H9 (cell line): ENCODE results near the gene RAI14. TPM values are rescaled to one million over a fixed set of nuclear protein-coding genes. Genes with fewer than 3 reads are reported as not detected.

Experiments used
- DNase-seq: peaks from one replicate; pipeline ENCODE4 v3.0.0-alpha.2; 2017
- H2AFZ ChIP-seq: one replicate; pipeline ENCODE4 v1.6.1; 2013; ENCODE audit warnings: mild to moderate bottlenecking, low read length, control low read depth, moderate library complexity
- H2AK5ac ChIP-seq: 2 replicates; pipeline ENCODE4 v1.6.1; 2013; ENCODE audit warnings: low read length, control low read depth, mixed read lengths; ENCODE audit not compliant: insufficient read length
- H2BK120ac ChIP-seq: one replicate; pipeline ENCODE4 v1.6.1; 2013; ENCODE audit warnings: low read depth, mild to moderate bottlenecking, low read length, control low read depth, inconsistent platforms; ENCODE audit not compliant: poor library complexity, severe bottlenecking
- H2BK12ac ChIP-seq: 2 replicates; pipeline ENCODE4 v1.6.1; 2013; ENCODE audit warnings: low read length, control low read depth, mixed read lengths, low read depth; ENCODE audit not compliant: insufficient read length
- H2BK15ac ChIP-seq: 2 replicates; pipeline ENCODE4 v1.6.1; 2013; ENCODE audit warnings: low read depth, low read length, control low read depth
- H2BK20ac ChIP-seq: one replicate; pipeline ENCODE4 v1.6.1; 2013; ENCODE audit warnings: low read depth, mild to moderate bottlenecking, low read length, control low read depth, inconsistent platforms; ENCODE audit not compliant: poor library complexity, severe bottlenecking
- H2BK5ac ChIP-seq: 2 replicates; pipeline ENCODE4 v1.6.1; 2013; ENCODE audit warnings: low read length, control low read depth, mixed read lengths; ENCODE audit not compliant: insufficient read length
- H3K14ac ChIP-seq: 2 replicates; pipeline ENCODE4 v1.6.1; 2013; ENCODE audit warnings: low read length, control low read depth; ENCODE audit not compliant: insufficient read depth
- H3K18ac ChIP-seq: 2 replicates; pipeline ENCODE4 v1.6.1; 2013; ENCODE audit warnings: low read depth, mild to moderate bottlenecking, mixed read lengths, low read length, control low read depth; ENCODE audit not compliant: insufficient read length
- H3K23ac ChIP-seq: 2 replicates; pipeline ENCODE4 v1.6.1; 2013; ENCODE audit warnings: low read length, control low read depth, mixed read lengths, low read depth; ENCODE audit not compliant: insufficient read length
- H3K23me2 ChIP-seq: 2 replicates; pipeline ENCODE4 v1.6.1; 2013; ENCODE audit warnings: low read depth, mild to moderate bottlenecking, mixed read lengths, low read length, control low read depth; ENCODE audit not compliant: insufficient read length, poor library complexity, severe bottlenecking
- H3K27ac ChIP-seq: 2 replicates; pipeline ENCODE4 v1.5.1; 2013; ENCODE audit warnings: low read length, control low read depth, mixed read lengths, low read depth; ENCODE audit not compliant: insufficient read length
- H3K27me3 ChIP-seq: 2 replicates; pipeline ENCODE4 v1.6.1; 2013; ENCODE audit warnings: low read length, control low read depth, inconsistent platforms; ENCODE audit not compliant: insufficient read depth
- H3K4ac ChIP-seq: 2 replicates; pipeline ENCODE4 v1.6.1; 2013; ENCODE audit warnings: low read depth, mild to moderate bottlenecking, control low read depth, inconsistent platforms, low read length, moderate library complexity
- H3K4me1 ChIP-seq: 2 replicates; pipeline ENCODE4 v1.6.1; 2013; ENCODE audit warnings: low read length, control low read depth, inconsistent platforms; ENCODE audit not compliant: insufficient read depth
- H3K4me2 ChIP-seq: 2 replicates; pipeline ENCODE4 v1.6.1; 2013; ENCODE audit warnings: low read length, control low read depth, mixed read lengths; ENCODE audit not compliant: insufficient read length, insufficient read depth
- H3K56ac ChIP-seq: 2 replicates; pipeline ENCODE4 v1.6.1; 2013; ENCODE audit warnings: low read depth, mild to moderate bottlenecking, mixed read lengths, low read length, control low read depth; ENCODE audit not compliant: insufficient read length
- H3K79me1 ChIP-seq: 2 replicates; pipeline ENCODE4 v1.6.1; 2013; ENCODE audit warnings: low read depth, mild to moderate bottlenecking, moderate library complexity, low read length, control low read depth, inconsistent platforms; ENCODE audit not compliant: insufficient read depth, poor library complexity, severe bottlenecking
- H3K79me2 ChIP-seq: 2 replicates; pipeline ENCODE4 v1.6.1; 2013; ENCODE audit warnings: low read length, control low read depth, inconsistent platforms; ENCODE audit not compliant: insufficient read depth
- H3K9ac ChIP-seq: 2 replicates; pipeline ENCODE4 v1.6.1; 2013; ENCODE audit warnings: low read length, control low read depth, mixed read lengths; ENCODE audit not compliant: insufficient read length; ENCODE audit errors: extremely low read depth
- H3K9me3 ChIP-seq: one replicate; pipeline ENCODE4 v1.6.1; 2013; ENCODE audit warnings: low read depth, low read length, inconsistent platforms; ENCODE audit not compliant: control insufficient read depth
- H3T11ph ChIP-seq: one replicate; pipeline ENCODE4 v1.6.1; 2013; ENCODE audit warnings: mild to moderate bottlenecking, low read length, control low read depth, inconsistent platforms
- H4K20me1 ChIP-seq: one replicate; pipeline ENCODE4 v1.6.1; 2013; ENCODE audit not compliant: control insufficient read depth, insufficient read length, insufficient read depth
- H4K5ac ChIP-seq: 2 replicates; pipeline ENCODE4 v1.6.1; 2013; ENCODE audit warnings: low read depth, mild to moderate bottlenecking, mixed read lengths, low read length, control low read depth; ENCODE audit not compliant: insufficient read length
- H4K8ac ChIP-seq: replicated peaks from 2 replicates; pipeline ENCODE4 v1.6.1; 2013; ENCODE audit warnings: low read length, control low read depth, mixed read lengths, low read depth; ENCODE audit not compliant: insufficient read length
- H4K91ac ChIP-seq: 2 replicates; pipeline ENCODE4 v1.6.1; 2013; ENCODE audit warnings: low read depth, mild to moderate bottlenecking, moderate library complexity, mixed read lengths, low read length, control low read depth; ENCODE audit not compliant: insufficient read length
- H3K27ac Mint-ChIP-seq, 3 experiments: 2 replicates in 2 of 3; 3 replicates in 1 of 3; pipeline ENCODE4 v1.8.0; 2020 to 2021; ENCODE audit warnings: mixed read lengths in 3 of 3, mild to moderate bottlenecking in 1 of 3, moderate library complexity in 1 of 3
- H3K27me3 Mint-ChIP-seq: 2 replicates; pipeline ENCODE4 v1.8.0; 2021; ENCODE audit warnings: low read depth, mild to moderate bottlenecking, moderate library complexity, mixed read lengths
- H3K36me3 Mint-ChIP-seq, 3 experiments: 2 replicates in 2 of 3; 3 replicates in 1 of 3; pipeline ENCODE4 v1.8.0; 2020 to 2021; ENCODE audit warnings: low read depth in 3 of 3, mixed read lengths in 3 of 3; ENCODE audit not compliant: insufficient read depth in 1 of 3
- H3K4me1 Mint-ChIP-seq, 2 experiments: 2 replicates each; pipeline ENCODE4 v1.8.0; 2020; ENCODE audit warnings: mixed read lengths in 2 of 2
- H3K4me3 Mint-ChIP-seq, 2 experiments: 2 replicates in 1 of 2; 3 replicates in 1 of 2; pipeline ENCODE4 v1.8.0; 2020 to 2021; ENCODE audit warnings: mild to moderate bottlenecking in 2 of 2, mixed read lengths in 2 of 2, moderate library complexity in 1 of 2
- H3K9me3 Mint-ChIP-seq, 2 experiments: 2 replicates in 1 of 2; 3 replicates in 1 of 2; pipeline ENCODE4 v1.8.0; 2020; ENCODE audit warnings: mild to moderate bottlenecking in 2 of 2, mixed read lengths in 2 of 2, moderate library complexity in 1 of 2
- WGBS: extraction: QIAGEN DNeasy Blood & Tissue Kit; methylation state at CpG from one replicate; pipeline ENCODE4 v1.1.7; 2013; ENCODE audit warnings: missing lambda C conversion rate, low lambda C conversion rate, mixed read lengths; ENCODE audit not compliant: insufficient read length; ENCODE audit errors: extremely low coverage; 5-methylcytosine and 5-hydroxymethylcytosine counted together
- total RNA-seq: library from RNA; stranded (reverse); gene quantifications from 2 replicates; pipeline ENCODE4 v1.2.1, GENCODE V29; 2021
- TF ChIP-seq, protein P1 (sequence below): fragments of 200-600 bp; sonication (generic); conservative IDR thresholded peaks from 3 replicates; pipeline ENCODE4 v1.8.0; 2021; ENCODE audit warnings: antibody characterized with exemption, mild to moderate bottlenecking

The RAI14 gene
- total RNA-seq, 1 experiment from 2014 or later, result 127 TPM

DNA sequence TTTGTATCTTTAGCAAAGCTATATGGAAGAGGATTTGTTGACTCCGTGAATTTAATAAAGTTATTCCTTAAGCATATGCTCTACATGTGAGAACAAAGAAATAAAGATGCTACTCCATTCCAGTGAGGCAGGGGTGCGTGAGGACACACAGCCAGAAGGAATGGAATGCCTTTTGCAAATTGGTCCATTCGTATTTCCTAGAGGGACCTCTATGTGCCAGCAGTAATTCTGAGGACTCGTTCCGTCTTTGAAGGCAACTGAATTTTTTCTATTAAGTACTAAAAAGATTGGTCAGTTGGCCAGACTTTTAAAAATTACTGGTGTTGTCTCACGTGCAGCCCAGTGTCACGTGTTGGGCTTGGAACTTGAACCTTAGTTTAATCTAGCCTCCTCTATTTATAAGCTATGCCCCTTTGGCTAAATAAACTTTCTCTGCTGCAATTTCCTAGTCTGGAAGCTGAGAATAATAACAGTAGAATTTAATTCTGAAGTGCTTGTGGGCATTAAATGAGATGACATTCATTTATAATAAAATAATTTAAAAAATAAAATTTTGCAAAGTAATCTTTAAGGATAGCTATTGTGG, 13.9 kb downstream of the RAI14 start:
- H3K9ac ChIP-seq, result no peak overlapping the region
- Mint-ChIP-seq H3K4me3 (no peak overlapping the region), H3K36me3 (peaks cover under 1 to 13% (median 3%) of the 10 kb centered on the region in 3 experiments; a peak in 4 of 7 replicates), H3K9me3 (no peaks in the 10 kb centered on the region), H3K27ac (no peak overlapping the region), H3K27me3 (no peaks in the 10 kb centered on the region), H3K4me1 (peaks cover 47 to 52% of the 10 kb centered on the region in 2 experiments)
- H3K9me3 ChIP-seq, result no peaks in the 10 kb centered on the region
- no peak overlapping the region for H2BK5ac ChIP-seq
- H3K27ac ChIP-seq, result no peak overlapping the region
- H3K4me2 ChIP-seq, result no peak overlapping the region
- DNase-seq, result no peak
- peaks cover 15% of the 10 kb centered on the region for H3K79me1 ChIP-seq
- no peak overlapping the region for H4K91ac ChIP-seq
- no peaks in the 10 kb centered on the region for H3K23me2 ChIP-seq
- no peak overlapping the region for H3K56ac ChIP-seq
- WGBS, result no CpG with 5 or more reads among the region's 7 CpGs
- peaks cover 20% of the 10 kb centered on the region for H3K4me1 ChIP-seq
- no peak overlapping the region for H3K14ac ChIP-seq
- TF ChIP-seq, protein P1, sequence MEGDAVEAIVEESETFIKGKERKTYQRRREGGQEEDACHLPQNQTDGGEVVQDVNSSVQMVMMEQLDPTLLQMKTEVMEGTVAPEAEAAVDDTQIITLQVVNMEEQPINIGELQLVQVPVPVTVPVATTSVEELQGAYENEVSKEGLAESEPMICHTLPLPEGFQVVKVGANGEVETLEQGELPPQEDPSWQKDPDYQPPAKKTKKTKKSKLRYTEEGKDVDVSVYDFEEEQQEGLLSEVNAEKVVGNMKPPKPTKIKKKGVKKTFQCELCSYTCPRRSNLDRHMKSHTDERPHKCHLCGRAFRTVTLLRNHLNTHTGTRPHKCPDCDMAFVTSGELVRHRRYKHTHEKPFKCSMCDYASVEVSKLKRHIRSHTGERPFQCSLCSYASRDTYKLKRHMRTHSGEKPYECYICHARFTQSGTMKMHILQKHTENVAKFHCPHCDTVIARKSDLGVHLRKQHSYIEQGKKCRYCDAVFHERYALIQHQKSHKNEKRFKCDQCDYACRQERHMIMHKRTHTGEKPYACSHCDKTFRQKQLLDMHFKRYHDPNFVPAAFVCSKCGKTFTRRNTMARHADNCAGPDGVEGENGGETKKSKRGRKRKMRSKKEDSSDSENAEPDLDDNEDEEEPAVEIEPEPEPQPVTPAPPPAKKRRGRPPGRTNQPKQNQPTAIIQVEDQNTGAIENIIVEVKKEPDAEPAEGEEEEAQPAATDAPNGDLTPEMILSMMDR, result no peak
- H4K8ac ChIP-seq, result no peak overlapping the region
- H3K79me2 ChIP-seq, result peaks cover 76% of the 10 kb centered on the region
- H2AFZ ChIP-seq, result no peak overlapping the region
- H2BK120ac ChIP-seq, result no peak overlapping the region
- no peak overlapping the region for H2BK12ac ChIP-seq
- peaks cover 2% of the 10 kb centered on the region; the same call in 1 of the 2 replicates for H3K27me3 ChIP-seq
- no peak overlapping the region for H3K18ac ChIP-seq
- no peak overlapping the region for H2BK15ac ChIP-seq
- no peak overlapping the region for H3T11ph ChIP-seq
- H2BK20ac ChIP-seq, result no peak overlapping the region
- H4K5ac ChIP-seq, result no peak overlapping the region
- no peak overlapping the region for H3K4ac ChIP-seq
- peaks cover 3% of the 10 kb centered on the region for H4K20me1 ChIP-seq
- H2AK5ac ChIP-seq, result no peak overlapping the region
- H3K23ac ChIP-seq, result no peak overlapping the region
